SH-SY5Y (cell line): ENCODE results near the gene C2orf76.

Source experiments
- GATA2 ChIP-seq: IDR thresholded peaks from 2 replicates; pipeline ENCODE4 v1.6.1; 2011; ENCODE audit warnings: mild to moderate bottlenecking, low read depth, low read length
- GATA3 ChIP-seq: IDR thresholded peaks from 2 replicates; pipeline ENCODE4 v1.6.1; 2011; ENCODE audit warnings: low read depth, mild to moderate bottlenecking, low read length, moderate library complexity

- TF ChIP-seq GATA2, result no peak
- TF ChIP-seq GATA3, result no peak
Observed at GRCh38 chr2:119333360-119333759, 33.3 kb downstream of the C2orf76 start.
